IMR-90 (cell line): ENCODE measurements around the gene SEL1L3. TPM values are rescaled to one million over a fixed set of nuclear protein-coding genes. Genes with fewer than 3 reads are reported as not detected.

Experiments used
- ATAC-seq: fragments of 200-7000 bp; cut with Tn5 transposase; 2 replicates; pipeline ENCODE4 v1.9.1; 2020; ENCODE audit warnings: low read depth, mild to moderate bottlenecking, moderate library complexity
- BruUV-seq: library from RNA; stranded (reverse); fragments of 400-500 nt; replicated peaks from 2 replicates; lab custom pipeline; 2021; lab: Mats Ljungman, UMichigan
- CTCF ChIA-PET: fragments of 300-600 bp; formaldehyde crosslinking; extraction: SDS; loops from one replicate; lab custom pipeline; 2021; ENCODE audit warnings: antibody characterized with exemption; lab: Yijun Ruan, JAX
- POLR2A ChIA-PET: fragments of 300-600 bp; sonication (Branson Sonifier 250); formaldehyde crosslinking; loops from one replicate; lab custom pipeline; 2022; ENCODE audit warnings: antibody characterized with exemption; ENCODE audit not compliant: unreplicated experiment; lab: Charles Lee
- DNase-seq: peaks from one replicate; pipeline ENCODE4 v3.0.0; 2013
- H2AFZ ChIP-seq: replicated peaks from 2 replicates; pipeline ENCODE3; 2013; ENCODE audit warnings: low read length, mild to moderate bottlenecking; ENCODE audit not compliant: poor library complexity
- H2AK5ac ChIP-seq: 2 replicates; pipeline ENCODE4 v1.6.1; 2013; ENCODE audit warnings: low read depth, low read length, inconsistent platforms
- H2AK9ac ChIP-seq: replicated peaks from 2 replicates; pipeline ENCODE3; 2013; ENCODE audit warnings: mild to moderate bottlenecking, low read depth, low read length, moderate library complexity; ENCODE audit not compliant: poor library complexity
- H2BK120ac ChIP-seq: 2 replicates; pipeline ENCODE4 v1.6.1; 2013; ENCODE audit warnings: low read depth, low read length, inconsistent platforms
- H2BK15ac ChIP-seq: 3 replicates; pipeline ENCODE4 v1.6.1; 2013; ENCODE audit warnings: low read depth, low read length, inconsistent platforms
- H2BK20ac ChIP-seq: 2 replicates; pipeline ENCODE4 v1.6.1; 2013; ENCODE audit warnings: low read depth, mild to moderate bottlenecking, inconsistent platforms, low read length, moderate library complexity
- H2BK5ac ChIP-seq: 2 replicates; pipeline ENCODE4 v1.6.1; 2013; ENCODE audit warnings: mild to moderate bottlenecking, low read depth, low read length, inconsistent platforms; ENCODE audit not compliant: poor library complexity, severe bottlenecking
- H3K14ac ChIP-seq: replicated peaks from 2 replicates; pipeline ENCODE4 v1.6.1; 2013; ENCODE audit warnings: low read depth, low read length, inconsistent platforms
- H3K18ac ChIP-seq: 2 replicates; pipeline ENCODE4 v1.6.1; 2013; ENCODE audit warnings: low read depth, low read length, control low read depth
- H3K23ac ChIP-seq: 2 replicates; pipeline ENCODE4 v1.6.1; 2013; ENCODE audit warnings: low read depth, low read length, inconsistent platforms
- H3K27ac ChIP-seq: 2 replicates; pipeline ENCODE4 v1.5.1; 2013; ENCODE audit warnings: mild to moderate bottlenecking, control low read depth, low read length; ENCODE audit not compliant: insufficient read depth
- H3K27me3 ChIP-seq: 2 replicates; pipeline ENCODE4 v1.6.1; 2013; ENCODE audit warnings: low read length; ENCODE audit not compliant: control insufficient read depth, insufficient read depth
- H3K36me3 ChIP-seq: 2 replicates; pipeline ENCODE4 v1.6.1; 2013; ENCODE audit warnings: low read length, mixed read lengths; ENCODE audit not compliant: control insufficient read depth, insufficient read depth
- H3K4ac ChIP-seq: 2 replicates; pipeline ENCODE4 v1.6.1; 2013; ENCODE audit warnings: low read depth, low read length, inconsistent platforms
- H3K4me1 ChIP-seq: 2 replicates; pipeline ENCODE4 v1.6.1; 2013; ENCODE audit warnings: low read length, mixed read lengths; ENCODE audit not compliant: control insufficient read depth, insufficient read depth
- H3K4me2 ChIP-seq: 2 replicates; pipeline ENCODE4 v1.6.1; 2013; ENCODE audit warnings: low read depth, mild to moderate bottlenecking, control low read depth, low read length, moderate library complexity
- H3K4me3 ChIP-seq: 2 replicates; pipeline ENCODE4 v1.5.1; 2013; ENCODE audit warnings: low read depth, mild to moderate bottlenecking, control low read depth, low read length, moderate library complexity; ENCODE audit not compliant: insufficient read depth
- H3K56ac ChIP-seq: 2 replicates; pipeline ENCODE4 v1.6.1; 2013; ENCODE audit warnings: low read length, inconsistent platforms; ENCODE audit not compliant: insufficient read depth; ENCODE audit errors: extremely low read depth
- H3K79me1 ChIP-seq, 2 experiments: 2 replicates each; pipeline ENCODE4 v1.6.1; 2013; ENCODE audit warnings: low read length in 2 of 2, inconsistent platforms in 1 of 2, low read depth in 1 of 2
- H3K9ac ChIP-seq: 2 replicates; pipeline ENCODE4 v1.6.1; 2013; ENCODE audit warnings: low read depth, low read length, control low read depth
- H3K9me1 ChIP-seq: 2 replicates; pipeline ENCODE4 v1.6.1; 2013; ENCODE audit warnings: low read length, inconsistent platforms; ENCODE audit not compliant: insufficient read depth
- H3K9me3 ChIP-seq: 2 replicates; pipeline ENCODE4 v1.6.1; 2013; ENCODE audit warnings: low read length; ENCODE audit not compliant: control insufficient read depth, insufficient read depth
- H4K20me1 ChIP-seq: 2 replicates; pipeline ENCODE4 v1.6.1; 2013; ENCODE audit warnings: low read length, inconsistent platforms; ENCODE audit not compliant: insufficient read depth
- H4K5ac ChIP-seq: 2 replicates; pipeline ENCODE4 v1.6.1; 2013; ENCODE audit warnings: mild to moderate bottlenecking, low read depth, low read length, control low read depth
- H4K8ac ChIP-seq, 2 experiments: 2 replicates each; pipeline ENCODE4 v1.6.1; 2013; ENCODE audit warnings: low read depth in 2 of 2, low read length in 2 of 2, control low read depth in 1 of 2, inconsistent platforms in 1 of 2
- H4K91ac ChIP-seq: 2 replicates; pipeline ENCODE4 v1.6.1; 2013; ENCODE audit warnings: low read depth, low read length, inconsistent platforms; ENCODE audit not compliant: insufficient read depth
- BHLHE40 ChIP-seq: fragments of 150-350 bp; IDR thresholded peaks from 2 replicates; pipeline ENCODE4 v1.6.1; 2016; ENCODE audit warnings: mild to moderate bottlenecking, low read depth, low read length
- CEBPB ChIP-seq: IDR thresholded peaks from 2 replicates; pipeline ENCODE4 v1.6.1; 2012; ENCODE audit warnings: low read depth, low read length, improper control_type of control experiment
- CTCF ChIP-seq: conservative IDR thresholded peaks from 2 replicates; pipeline ENCODE4 v1.5.1; 2012; ENCODE audit warnings: mild to moderate bottlenecking, low read depth, low read length, improper control_type of control experiment
- FOS ChIP-seq: fragments of 150-350 bp; IDR thresholded peaks from 2 replicates; pipeline ENCODE4 v1.6.1; 2016; ENCODE audit warnings: low read depth, low read length
- MAFK ChIP-seq: IDR thresholded peaks from 2 replicates; pipeline ENCODE4 v1.6.1; 2012; ENCODE audit warnings: low read depth, low read length, improper control_type of control experiment
- MAZ ChIP-seq: IDR thresholded peaks from 2 replicates; pipeline ENCODE4 v1.6.1; 2012; ENCODE audit warnings: low read depth, mild to moderate bottlenecking, low read length, improper control_type of control experiment, moderate library complexity, borderline replicate concordance
- MXI1 ChIP-seq: IDR thresholded peaks from 2 replicates; pipeline ENCODE4 v1.6.1; 2012; ENCODE audit warnings: low read depth, mild to moderate bottlenecking, low read length, moderate library complexity, borderline replicate concordance
- NFE2L2 ChIP-seq: fragments of 150-350 bp; IDR thresholded peaks from 2 replicates; pipeline ENCODE4 v1.6.1; 2016; ENCODE audit warnings: low read depth, mild to moderate bottlenecking, low read length
- RCOR1 ChIP-seq: IDR thresholded peaks from 2 replicates; pipeline ENCODE4 v1.6.1; 2012; ENCODE audit warnings: mild to moderate bottlenecking, low read length, improper control_type of control experiment; ENCODE audit not compliant: insufficient replicate concordance
- SMC3 ChIP-seq: fragments of 150-350 bp; IDR thresholded peaks from 2 replicates; pipeline ENCODE4 v1.6.1; 2016; ENCODE audit warnings: low read depth, mild to moderate bottlenecking, antibody characterized with exemption, low read length, moderate library complexity
- USF2 ChIP-seq: fragments of 150-350 bp; IDR thresholded peaks from 2 replicates; pipeline ENCODE4 v1.6.1; 2017; ENCODE audit warnings: mild to moderate bottlenecking, antibody characterized with exemption, low read length, low read depth
- WGBS, 2 experiments: methylation state at CpG; one replicate each; pipeline versions ENCODE4 v1.1.5 to v1.1.7; 2013; ENCODE audit warnings: missing lambda C conversion rate in 2 of 2; ENCODE audit not compliant: insufficient read length in 1 of 2; ENCODE audit errors: extremely low coverage in 2 of 2; 5-methylcytosine and 5-hydroxymethylcytosine counted together
- dilution Hi-C: fragments of 300-500 bp; cut with HindIII; formaldehyde crosslinking; loops from one replicate; pipeline ENCODE4 v1.14.3; 2018; ENCODE audit warnings: low sequenced_read_pairs; ENCODE audit not compliant: unreplicated experiment
- in situ Hi-C: fragments of 300-500 bp; cut with MboI; formaldehyde crosslinking; loops from 3 replicates; pipeline ENCODE4 v1.14.3; 2019; ENCODE audit warnings: low sequenced_read_pairs, inconsistent platforms, mixed read lengths
- intact Hi-C: fragments of 100-400 bp; cut with micrococcal nuclease; formaldehyde crosslinking; loops from 2 replicates; pipeline ENCODE4 v1.10.0; 2022
- polyA plus RNA-seq, 3 experiments: library from polyadenylated mRNA; depleted of rRNA; stranded (reverse); fragments of >200 nt; gene quantifications; 2 replicates each; pipeline ENCODE4 v1.2.3, GENCODE V29; 2012; ENCODE audit warnings: low replicate concordance in 1 of 3
- total RNA-seq: library from RNA; depleted of rRNA; stranded (reverse); fragments of >200 nt; gene quantifications from 2 replicates; pipeline ENCODE4 v1.2.3, GENCODE V29; 2012

SEL1L3 gene
- total and polyA plus RNA-seq, 2 of the 4 experiments (the other 2 are of a cell fraction) = 16.4 to 43.7 TPM

GRCh38 chr4:25830548-25830947, 32.2 kb downstream of the SEL1L3 start:
- H4K8ac ChIP-seq = no peak overlapping the region
- H3K27ac ChIP-seq = no peak overlapping the region

More at GRCh38 chr4:25830548-25830947, 32.2 kb downstream of the SEL1L3 start:
- H4K91ac ChIP-seq = no peak overlapping the region
- dilution Hi-C loops = no loop called here
- H2AFZ ChIP-seq = no peak overlapping the region
- no peak overlapping the region for H3K18ac ChIP-seq
- no peak overlapping the region for H2AK9ac ChIP-seq
- ChIA-PET CTCF (no interaction called here), POLR2A (no interaction called here)
- no peak overlapping the region for H2BK20ac ChIP-seq
- in situ Hi-C loops = no loop called here
- TF ChIP-seq MXI1 = no peak
- TF ChIP-seq MAZ = no peak
- no peak for TF ChIP-seq FOS
- TF ChIP-seq CEBPB = no peak
- no peak for TF ChIP-seq CTCF
- TF ChIP-seq MAFK = no peak
- no peak for TF ChIP-seq RCOR1
- TF ChIP-seq SMC3 = no peak
- TF ChIP-seq BHLHE40 = no peak
- TF ChIP-seq USF2 = no peak
- TF ChIP-seq NFE2L2 = no peak
- no peak overlapping the region for H2BK15ac ChIP-seq
- BruUV-seq = no TSS peak
- H4K20me1 ChIP-seq = no peaks in the 10 kb centered on the region
- no peak overlapping the region for H3K4me2 ChIP-seq
- H2BK120ac ChIP-seq = no peak overlapping the region
- no peaks in the 10 kb centered on the region for H3K4me1 ChIP-seq
- DNase-seq (no peak), ATAC-seq (no peak)
- no peaks in the 10 kb centered on the region for H3K9me3 ChIP-seq
- no peak overlapping the region for H3K4me3 ChIP-seq
- H3K56ac ChIP-seq = no peak overlapping the region
- no peak overlapping the region for H3K9ac ChIP-seq
- H2AK5ac ChIP-seq = no peak overlapping the region
- H3K4ac ChIP-seq = no peak overlapping the region
- no peak overlapping the region for H4K5ac ChIP-seq
- intact Hi-C loops = no loop called here
- H2BK5ac ChIP-seq = no peak overlapping the region
- no peak overlapping the region for H3K14ac ChIP-seq
- no peaks in the 10 kb centered on the region for H3K9me1 ChIP-seq
- peaks cover 0 to 4% of the 10 kb centered on the region in 2 experiments; a peak in 1 of 4 replicates for H3K79me1 ChIP-seq
- no CpG with 5 or more reads among the region's 5 CpGs for WGBS, 2 experiments
- no peaks in the 10 kb centered on the region for H3K27me3 ChIP-seq
- H3K23ac ChIP-seq = no peak overlapping the region
- H3K36me3 ChIP-seq = no peaks in the 10 kb centered on the region
